ENCODE data around the gene UQCC2. TPM values are rescaled to one million over a fixed set of nuclear protein-coding genes. Genes with fewer than 3 reads are reported as not detected.

Gene UQCC2
- total RNA-seq, 1 experiment from 2014 or later = 48.7 TPM

DNA sequence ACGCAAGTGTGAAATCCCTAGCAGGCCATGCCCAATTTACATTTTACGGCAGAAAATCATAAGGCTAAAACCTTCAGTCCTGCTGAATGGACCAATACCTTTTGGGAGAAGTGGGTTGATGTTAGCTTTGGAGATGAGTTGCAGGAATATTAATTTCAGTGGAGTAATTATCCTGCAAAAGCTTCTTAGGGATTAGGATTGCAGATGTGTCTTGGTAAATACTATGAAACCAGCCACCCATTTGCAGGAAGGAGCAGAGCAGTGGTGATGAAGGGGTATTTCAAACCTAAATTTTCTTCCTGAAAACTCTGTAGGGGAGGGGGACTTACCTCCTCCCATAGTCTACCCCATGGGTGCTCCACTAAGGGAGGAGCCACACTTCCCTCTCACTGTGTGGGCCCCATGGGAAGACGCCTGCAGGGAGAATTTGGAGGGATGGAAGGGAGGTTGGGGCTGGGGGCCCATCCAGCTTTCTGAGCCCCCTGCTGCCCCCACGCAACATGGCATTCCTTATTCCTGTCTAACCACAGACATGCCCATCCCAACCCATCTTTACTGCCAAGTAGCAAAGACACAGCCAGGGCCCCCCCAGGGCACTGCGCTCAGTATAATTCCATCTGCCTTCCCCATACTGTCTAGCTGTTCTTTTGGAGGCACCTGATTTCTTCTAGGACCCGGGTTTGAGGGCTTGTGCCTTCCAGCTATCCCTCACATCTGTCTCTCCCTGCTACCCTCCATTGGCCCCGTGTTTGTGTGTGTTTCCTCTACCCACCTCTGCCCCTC is 14.6 kb upstream of the UQCC2 start:
- DNase-seq (ENCODE audit: low read depth) = no peak

- DNase-seq (ENCODE audit: low read depth) = no peak
Observed at GRCh38 chr6:33725222-33725621, 13.7 kb upstream of the UQCC2 start.

GRCh38 chr6:33724102-33725023 is 12.9 kb upstream of the UQCC2 start:
- DNase-seq (ENCODE audit: low read depth) = no peak

GRCh38 chr6:33723371-33724085 is 12.0 kb upstream of the UQCC2 start:
- no peak for DNase-seq (ENCODE audit: low read depth)

DNA sequence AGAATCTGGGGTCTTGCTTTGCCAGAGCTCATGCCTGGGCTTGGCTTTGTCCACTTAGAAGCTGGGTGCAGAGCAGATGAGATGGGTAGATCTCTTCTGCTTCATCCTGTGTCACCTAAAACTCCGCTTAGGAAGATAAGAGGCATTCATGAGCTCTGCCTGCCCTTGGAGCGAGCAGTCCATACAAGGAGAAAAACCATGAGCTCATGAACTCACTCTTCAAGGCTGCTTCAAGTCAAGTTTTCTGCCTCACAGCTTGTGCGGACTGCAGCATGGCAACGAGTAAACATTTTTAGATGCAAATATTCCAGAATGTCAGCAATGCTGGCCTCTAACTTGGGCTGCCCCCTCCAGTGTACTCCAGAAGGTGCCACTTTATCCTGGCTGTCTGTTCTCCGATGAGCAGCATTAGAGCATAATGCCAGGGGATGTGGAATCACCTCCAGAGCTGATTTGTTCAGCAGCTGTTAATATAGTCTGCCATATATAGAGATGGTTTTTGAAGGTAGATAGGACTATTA is 10.7 kb upstream of the UQCC2 start:
- no peak for DNase-seq (ENCODE audit: low read depth)

- no peak for DNase-seq (ENCODE audit: low read depth)
Observed at GRCh38 chr6:33721508-33721907, 10.0 kb upstream of the UQCC2 start.

GRCh38 chr6:33720998-33721397 is 9.5 kb upstream of the UQCC2 start:
- DNase-seq (ENCODE audit: low read depth) = no peak

DNA sequence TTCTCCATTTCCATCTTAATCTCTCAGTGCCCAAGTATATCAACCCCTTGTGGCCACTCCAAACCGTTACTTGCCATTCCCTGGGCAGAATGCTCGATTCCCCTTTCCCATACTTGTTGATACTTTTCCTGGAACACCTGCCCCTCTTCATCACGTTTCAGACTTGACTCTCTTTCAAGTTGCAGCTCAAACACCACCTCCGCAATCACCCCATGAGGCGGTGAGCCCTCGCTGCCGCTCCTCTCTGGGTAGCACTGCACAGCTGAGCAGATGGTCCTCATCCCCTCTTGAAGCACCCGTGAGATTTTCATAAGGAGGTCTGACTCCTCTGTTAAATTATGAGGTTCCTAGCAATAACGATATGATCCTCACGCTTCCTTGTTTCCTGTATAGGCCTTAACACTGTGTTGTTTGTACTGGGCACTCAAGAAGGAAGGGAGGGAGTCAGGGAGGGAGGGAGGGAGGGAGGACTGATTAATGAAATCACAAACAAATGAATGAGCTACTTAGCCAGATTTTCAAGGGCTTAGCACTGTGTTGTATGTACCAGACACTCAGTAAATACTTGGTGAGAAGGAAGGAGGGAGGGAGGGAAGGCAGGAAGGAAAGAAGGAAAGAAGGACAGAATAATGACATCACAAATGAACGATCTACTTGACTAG is 8.0 kb upstream of the UQCC2 start:
- no peak for DNase-seq (ENCODE audit: low read depth)

DNA sequence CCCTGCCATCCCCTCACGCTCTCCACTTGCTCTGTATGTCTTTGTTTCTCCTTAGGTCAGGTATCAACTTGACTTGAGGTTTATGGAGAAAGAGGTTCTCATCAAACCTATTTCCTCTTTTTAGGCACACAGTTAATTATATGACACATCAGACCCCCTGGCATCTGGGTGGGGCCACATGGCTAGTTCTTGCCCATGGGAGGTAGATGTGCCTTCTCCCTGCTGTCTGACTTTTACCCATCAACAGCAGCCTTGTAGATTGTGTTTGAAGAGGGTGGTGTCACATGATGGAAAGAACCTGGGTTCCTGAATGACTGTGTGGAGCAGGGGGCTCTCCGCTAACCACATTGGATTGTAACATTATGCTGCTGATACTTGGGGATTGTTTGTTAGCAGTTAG is 7.2 kb upstream of the UQCC2 start:
- no peak for DNase-seq (ENCODE audit: low read depth)

DNA sequence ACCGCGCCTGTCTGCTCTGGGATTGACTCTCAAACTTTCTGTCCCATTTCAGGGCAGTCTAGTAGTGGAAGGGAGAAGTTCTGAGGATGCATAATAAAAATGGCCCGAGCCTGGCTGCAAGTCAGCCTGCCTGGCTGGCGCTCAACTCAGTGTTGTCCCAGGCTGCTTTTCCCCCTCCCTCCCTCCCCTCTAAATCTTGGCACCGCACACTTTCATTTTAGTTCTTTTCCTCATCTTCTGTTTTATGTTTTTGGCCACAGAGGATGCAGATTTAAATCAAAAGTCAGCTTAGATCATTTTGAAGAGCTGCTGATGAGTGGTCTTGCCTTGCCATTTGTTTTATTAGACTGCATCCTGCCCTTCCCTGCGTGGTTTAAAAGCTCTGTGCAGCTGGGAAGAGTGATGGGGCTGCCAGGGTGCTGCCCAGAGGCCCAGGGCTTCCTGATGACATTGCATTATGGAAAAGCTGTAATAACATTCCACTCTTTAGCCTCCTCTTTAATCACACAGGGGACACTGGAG is 6.5 kb upstream of the UQCC2 start:
- DNase-seq (ENCODE audit: low read depth) = no peak

DNA sequence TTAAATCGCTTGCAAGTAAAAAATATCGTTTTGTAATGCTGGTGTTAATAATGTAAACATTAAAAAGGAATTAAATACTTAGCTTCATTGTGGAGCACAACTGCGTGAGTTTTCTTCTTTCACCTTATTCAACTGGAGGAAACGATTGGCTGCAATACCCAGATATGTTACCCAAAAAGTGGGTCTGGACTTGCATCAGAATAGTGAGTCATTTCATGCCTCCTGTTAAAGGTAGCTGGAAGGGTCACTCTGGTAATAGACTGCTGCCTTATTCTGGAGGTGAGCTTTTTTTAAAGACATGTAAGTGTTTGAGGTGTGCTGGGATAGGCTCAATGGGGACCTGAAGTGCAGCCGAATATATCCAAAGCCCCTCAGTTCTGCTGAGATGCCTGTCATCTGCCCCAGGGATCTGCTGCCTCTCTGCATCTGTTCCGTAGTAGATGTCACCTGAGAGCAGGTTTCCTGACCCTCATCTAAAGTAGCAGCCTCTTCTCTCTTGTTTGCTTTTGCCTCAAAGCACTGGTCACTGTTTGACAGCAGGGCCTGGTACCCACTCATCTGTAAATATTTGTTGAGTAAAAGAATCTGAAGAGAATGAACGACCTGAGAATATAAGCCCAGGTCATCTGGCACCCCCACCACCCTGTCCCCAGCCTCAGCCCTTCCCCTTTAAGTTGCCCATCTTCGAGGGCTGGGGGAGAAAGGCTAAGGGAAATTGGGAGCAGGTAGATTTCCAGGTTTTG is 5.6 kb upstream of the UQCC2 start:
- DNase-seq (ENCODE audit: low read depth) = no peak

GRCh38 chr6:33716379-33716778 is 4.9 kb upstream of the UQCC2 start:
- no peak for DNase-seq (ENCODE audit: low read depth)

DNA sequence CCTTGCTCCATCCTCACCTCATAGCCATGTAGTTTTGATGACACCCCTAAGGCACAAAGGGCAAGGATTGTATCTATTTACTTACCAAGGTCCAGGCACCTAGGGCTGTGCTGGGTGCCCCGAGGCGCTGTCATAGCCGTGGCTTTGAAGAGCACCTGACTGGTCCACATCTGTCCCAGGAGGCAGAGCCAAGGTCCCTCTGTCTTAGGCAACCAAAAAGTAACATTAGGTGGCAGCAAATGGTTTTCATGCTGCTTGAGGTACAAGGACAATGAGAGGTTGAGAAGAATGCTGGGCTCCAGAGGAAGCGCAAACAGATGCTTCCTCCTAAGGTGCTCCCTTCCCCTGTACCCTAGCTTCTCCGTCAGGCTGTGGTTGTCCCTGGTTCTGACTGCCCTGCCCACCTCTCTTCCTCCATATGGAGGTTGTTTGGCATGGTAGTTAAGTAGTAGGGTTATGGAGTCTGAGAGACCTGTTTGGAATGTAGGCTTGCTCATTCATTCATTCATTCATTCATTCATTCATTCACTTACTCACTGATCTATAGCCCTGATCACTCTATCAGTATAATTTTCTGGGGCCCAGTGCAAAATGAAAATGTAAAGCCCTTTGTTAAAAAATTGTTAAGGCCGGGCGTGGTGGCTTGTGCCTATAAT is 3.0 kb upstream of the UQCC2 start:
- DNase-seq (ENCODE audit: low read depth) = no peak

- no peak for DNase-seq (ENCODE audit: low read depth)
Observed at GRCh38 chr6:33713786-33714185, 2.3 kb upstream of the UQCC2 start.

DNA sequence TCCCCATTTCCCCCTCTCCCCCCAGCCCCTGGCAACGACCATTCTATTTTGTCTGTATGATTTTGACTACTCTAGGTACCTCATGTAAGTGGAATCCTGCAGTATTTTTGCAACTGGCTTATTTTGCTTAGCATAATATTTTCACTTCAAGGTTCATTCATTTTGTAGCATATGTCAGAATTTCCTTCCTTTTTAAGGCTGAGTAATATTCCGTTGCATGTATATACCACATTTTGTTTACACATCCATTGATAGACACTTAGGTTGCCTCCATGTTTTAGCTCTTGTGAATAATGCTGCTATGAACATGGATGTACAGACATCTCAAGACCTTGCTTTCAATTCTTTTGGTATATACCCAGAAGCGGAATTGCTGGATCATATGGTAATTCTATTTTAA is 1.4 kb upstream of the UQCC2 start:
- DNase-seq (ENCODE audit: low read depth) = no peak

DNA sequence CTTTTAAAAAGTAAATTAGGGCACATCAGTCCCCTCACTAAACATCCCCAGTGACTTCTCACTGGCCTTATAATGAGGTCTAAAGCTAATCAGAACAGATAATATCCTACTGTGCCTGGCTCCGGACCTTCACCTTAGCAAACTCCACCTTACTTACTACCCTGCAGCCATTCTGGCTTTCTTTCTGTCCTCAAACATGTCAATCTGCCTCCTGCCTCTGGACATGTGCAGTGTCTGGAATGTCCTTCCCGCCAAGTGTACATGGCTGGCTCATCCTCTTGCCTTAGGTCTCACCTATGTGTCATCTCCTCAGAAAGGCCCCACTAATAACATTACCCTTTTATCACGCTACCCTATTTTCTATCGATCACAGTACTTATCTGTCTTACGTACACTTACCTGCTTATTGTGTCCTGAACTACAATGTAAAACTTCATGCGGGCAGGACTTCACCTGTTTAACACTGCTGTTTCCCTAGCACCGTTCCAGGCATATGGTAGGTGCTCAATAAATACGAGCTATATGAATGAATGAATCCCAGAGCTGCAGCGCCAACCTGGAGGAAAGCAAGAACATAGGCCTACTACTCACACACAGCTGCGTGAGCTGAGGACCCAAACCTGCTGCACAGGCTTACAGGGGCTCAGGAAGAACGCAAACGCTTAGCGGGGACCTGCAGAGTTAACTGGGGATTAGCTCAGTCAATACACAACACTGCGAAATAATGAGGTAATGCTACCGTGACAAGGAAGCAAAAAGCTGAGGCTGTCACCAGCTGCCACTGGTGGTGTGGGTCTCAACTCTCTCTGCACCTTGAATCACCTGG is 991 bp downstream of the UQCC2 start:
- DNase-seq (ENCODE audit: low read depth) = no peak

GRCh38 chr6:33709605-33710295 is 1.8 kb downstream of the UQCC2 start:
- no peak for DNase-seq (ENCODE audit: low read depth)

DNA sequence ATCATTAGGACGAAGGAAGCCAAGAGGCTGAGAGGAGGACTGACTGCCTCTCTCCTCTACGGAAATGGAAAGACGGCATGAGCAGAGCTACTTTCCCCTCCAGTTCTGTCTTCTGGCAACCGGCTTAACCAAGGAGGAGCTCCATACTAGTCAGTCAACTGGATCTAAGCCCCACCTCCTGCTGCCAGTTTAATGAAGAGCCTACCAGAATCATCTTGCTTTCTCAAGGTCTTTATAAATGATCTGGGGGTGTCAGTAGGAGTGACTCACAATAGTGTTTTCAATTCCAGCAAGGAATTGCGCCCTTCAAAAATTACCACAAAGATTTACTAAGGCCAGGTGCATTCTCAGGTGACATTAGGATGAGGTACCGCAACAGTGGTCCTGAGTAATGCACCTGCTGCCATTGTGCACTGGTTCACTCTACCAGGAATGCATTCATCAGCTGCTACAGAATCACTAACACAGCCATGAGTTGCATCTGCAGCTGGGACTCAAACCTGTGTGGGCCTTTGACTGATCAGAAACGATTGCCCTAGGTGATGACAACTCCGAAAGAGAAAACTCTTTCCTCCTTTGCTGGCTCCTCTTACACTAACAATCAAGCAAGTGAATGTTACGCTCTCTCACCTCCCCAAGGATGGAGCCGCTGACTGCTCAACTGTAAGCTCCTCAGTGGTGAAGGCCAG is 2.8 kb downstream of the UQCC2 start:
- no peak for DNase-seq (ENCODE audit: low read depth)

All from LHCN-M2 (cell line).